GM21381 (cell line): ENCODE results near the gene CREB3L1.

Experiments
- ATAC-seq: cut with Tn5 transposase; IDR thresholded peaks from one replicate; pipeline ENCODE4 v1.9.1; 2021; ENCODE audit warnings: mild to moderate bottlenecking, moderate library complexity; ENCODE audit not compliant: unreplicated experiment

CREB3L1 gene

GRCh38 chr11:46363031-46363407, 85.6 kb downstream of the CREB3L1 start:
- ATAC-seq = no peak

GRCh38 chr11:46363455-46364005, 86.1 kb downstream of the CREB3L1 start:
- no peak for ATAC-seq

GRCh38 chr11:46364056-46364455, 86.6 kb downstream of the CREB3L1 start:
- no peak for ATAC-seq

- ATAC-seq = no peak
Measured at GRCh38 chr11:46364791-46365190, 87.3 kb downstream of the CREB3L1 start.

- ATAC-seq = no peak
Measured at GRCh38 chr11:46366260-46366659, 88.8 kb downstream of the CREB3L1 start.

GRCh38 chr11:46366661-46367161, 89.2 kb downstream of the CREB3L1 start:
- no peak for ATAC-seq

- peak; percentile 74 for ATAC-seq
Measured at GRCh38 chr11:46367244-46367915, 89.9 kb downstream of the CREB3L1 start.

GRCh38 chr11:46367916-46368267, 90.4 kb downstream of the CREB3L1 start:
- ATAC-seq = no peak

GRCh38 chr11:46369458-46370152, 92.1 kb downstream of the CREB3L1 start:
- ATAC-seq = no peak

- ATAC-seq = no peak
Measured at GRCh38 chr11:46370253-46370652, 92.8 kb downstream of the CREB3L1 start.
